GM04504 (cell line): Measurements from ENCODE around the gene SAMD4A.

Experiments used
- DNase-seq: peaks from one replicate; pipeline ENCODE4 v3.0.0-alpha.2; 2012; ENCODE audit warnings: low read depth

Gene SAMD4A

GRCh38 chr14:54834727-54835126 lies 267.8 kb downstream of the SAMD4A start:
- DNase-seq = no peak

- DNase-seq = no peak
These were observed 269.3 kb downstream of the SAMD4A start for GRCh38 chr14:54836231-54836630.

- no peak for DNase-seq
These were observed 270.7 kb downstream of the SAMD4A start for GRCh38 chr14:54837508-54838149.

GRCh38 chr14:54838931-54839512 lies 272.1 kb downstream of the SAMD4A start:
- DNase-seq = no peak

GRCh38 chr14:54839701-54840119 lies 272.8 kb downstream of the SAMD4A start:
- no peak for DNase-seq

- DNase-seq = no peak
These were observed 273.4 kb downstream of the SAMD4A start for GRCh38 chr14:54840336-54840735.

- no peak for DNase-seq
These were observed 273.9 kb downstream of the SAMD4A start for GRCh38 chr14:54840798-54841197.
